Natural killer cell (primary cell): ENCODE results near the gene MAPK9. TPM values are rescaled to one million over a fixed set of nuclear protein-coding genes. Genes with fewer than 3 reads are reported as not detected.

Source experiments
- ATAC-seq, 3 donors: fragments of 150-1000 bp in 2 of 3; fragments of 200-7000 bp in 1 of 3; cut with Tn5 transposase; 1 replicate in 1 of 3; 2 replicates in 2 of 3; pipeline ENCODE4 v1.10.0; 2021; ENCODE audit warnings: mild to moderate bottlenecking in 2 of 3, moderate library complexity in 2 of 3
- DNase-seq, 2 donors: peaks; one replicate each; pipeline versions ENCODE4 v3.0.0 to v3.0.0-alpha.2; 2013 to 2021; ENCODE audit warnings: mixed read lengths in 1 of 2
- H3K27ac ChIP-seq: one replicate; pipeline ENCODE4 v1.5.1; 2013; ENCODE audit warnings: mild to moderate bottlenecking, low read length
- H3K27me3 ChIP-seq: one replicate; pipeline ENCODE4 v1.6.1; 2013; ENCODE audit warnings: low read length; ENCODE audit not compliant: control insufficient read depth, insufficient read depth
- H3K36me3 ChIP-seq: one replicate; pipeline ENCODE4 v1.6.1; 2013; ENCODE audit warnings: low read length; ENCODE audit not compliant: control insufficient read depth, insufficient read depth
- H3K4me1 ChIP-seq: one replicate; pipeline ENCODE4 v1.6.1; 2013; ENCODE audit warnings: low read length; ENCODE audit not compliant: control insufficient read depth, insufficient read depth
- H3K4me3 ChIP-seq: one replicate; pipeline ENCODE4 v1.5.1; 2013; ENCODE audit warnings: low read length
- H3K9me3 ChIP-seq: one replicate; pipeline ENCODE4 v1.6.1; 2013; ENCODE audit warnings: low read length; ENCODE audit not compliant: control insufficient read depth, insufficient read depth
- H3K27ac Mint-ChIP-seq, 2 donors: one replicate each; pipeline ENCODE4 v1.8.0; 2022; ENCODE audit warnings: mild to moderate bottlenecking in 2 of 2, mixed read lengths in 2 of 2, moderate library complexity in 1 of 2
- H3K27me3 Mint-ChIP-seq, 2 donors: one replicate each; pipeline ENCODE4 v1.8.0; 2022; ENCODE audit warnings: low read depth in 2 of 2, mixed read lengths in 2 of 2
- H3K36me3 Mint-ChIP-seq: one replicate; pipeline ENCODE4 v1.8.0; 2022; ENCODE audit warnings: mixed read lengths
- H3K4me1 Mint-ChIP-seq, 2 donors: one replicate each; pipeline ENCODE4 v1.8.0; 2022; ENCODE audit warnings: mixed read lengths in 2 of 2
- H3K4me3 Mint-ChIP-seq: one replicate; pipeline ENCODE4 v1.8.0; 2022; ENCODE audit warnings: mild to moderate bottlenecking, moderate library complexity, mixed read lengths
- H3K9me3 Mint-ChIP-seq, 2 donors: one replicate each; pipeline ENCODE4 v1.8.0; 2022; ENCODE audit warnings: mixed read lengths in 2 of 2
- CTCF ChIP-seq: fragments of 200-600 bp; IDR thresholded peaks from one replicate; pipeline ENCODE4 v1.8.0; 2022; ENCODE audit warnings: antibody characterized with exemption
- WGBS: methylation state at CpG from one replicate; pipeline ENCODE4 v1.1.7; 2013; ENCODE audit warnings: missing lambda C conversion rate; ENCODE audit not compliant: insufficient coverage; 5-methylcytosine and 5-hydroxymethylcytosine counted together
- intact Hi-C: fragments of 100-400 bp; cut with micrococcal nuclease; formaldehyde crosslinking; loops from one replicate; pipeline ENCODE4 v1.14.2; 2022
- total RNA-seq, 4 donors: library from RNA; stranded (reverse); fragments of 120-200 nt in 1 of 4; gene quantifications; one replicate each; pipeline versions ENCODE4 v1.2.3 to v1.2.4, GENCODE V29; 2013 to 2022

MAPK9 gene
- total RNA-seq, 3 donors from 2014 or later (not counting 1 experiment from before 2014, with no cell fraction given): 34.1 to 48.5 (median 40.4) TPM

DNA sequence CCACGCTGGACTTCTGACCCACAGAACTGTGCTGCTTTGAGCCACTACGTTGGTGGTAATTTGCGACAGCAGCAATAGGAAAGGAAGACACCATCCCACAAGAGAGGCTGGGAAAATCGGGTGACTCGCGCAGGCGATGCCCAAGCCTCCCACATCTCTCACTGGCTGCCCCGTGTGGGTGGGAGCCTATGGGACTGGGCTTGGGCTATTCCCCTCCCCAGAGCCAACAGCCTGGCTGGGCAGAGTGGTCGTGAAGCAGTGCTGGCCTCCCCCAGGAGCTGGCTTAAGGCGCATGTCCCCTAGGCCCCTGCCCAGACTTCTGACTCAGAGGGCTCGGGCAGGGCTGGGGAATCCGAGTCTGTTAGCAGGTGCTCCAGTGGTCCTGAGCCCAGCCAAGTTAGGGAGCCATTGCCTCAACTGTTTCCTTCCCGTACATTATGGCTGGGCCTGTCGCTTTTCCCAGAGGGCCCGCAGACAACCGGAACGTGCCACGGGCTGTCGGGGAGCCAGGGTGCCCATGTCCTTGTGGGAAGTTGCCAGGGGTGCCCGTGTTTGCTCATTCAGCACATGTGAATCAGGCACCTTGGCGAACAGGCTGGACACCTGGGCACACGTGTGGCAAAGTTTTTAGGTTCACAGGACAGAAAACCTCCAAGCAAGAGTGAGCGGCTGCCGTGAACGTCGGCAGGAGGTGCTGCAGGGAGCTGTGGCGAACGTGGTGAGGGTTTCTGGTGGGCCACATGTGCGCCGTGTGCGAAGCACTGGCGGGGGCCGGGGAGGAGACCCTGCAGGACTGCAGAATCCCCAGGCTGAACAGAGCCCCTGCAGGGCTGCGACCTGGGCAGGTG lies 75.9 kb downstream of the MAPK9 start:
- H3K4me3 ChIP-seq: no peak overlapping the region
- Mint-ChIP-seq H3K27ac (no peak overlapping the region), H3K9me3 (peaks cover 4 to 7% of the 10 kb centered on the region in 2 donors), H3K4me1 (peaks cover 0 to 4% of the 10 kb centered on the region in 2 donors), H3K36me3 (peaks cover 26% of the 10 kb centered on the region), H3K27me3 (peaks cover 9% of the 10 kb centered on the region in 2 donors), H3K4me3 (no peak overlapping the region)
- H3K36me3 ChIP-seq: no peaks in the 10 kb centered on the region
- no peaks in the 10 kb centered on the region for H3K27me3 ChIP-seq
- WGBS: 91% methylated on average over 34 of the region's 34 CpGs
- peaks cover 30% of the 10 kb centered on the region for H3K9me3 ChIP-seq
- H3K27ac ChIP-seq: no peak overlapping the region
- ATAC-seq (no peak), DNase-seq (no peak)
- no peak for TF ChIP-seq CTCF
- intact Hi-C loops: no loop called here
- no peaks in the 10 kb centered on the region for H3K4me1 ChIP-seq

DNA sequence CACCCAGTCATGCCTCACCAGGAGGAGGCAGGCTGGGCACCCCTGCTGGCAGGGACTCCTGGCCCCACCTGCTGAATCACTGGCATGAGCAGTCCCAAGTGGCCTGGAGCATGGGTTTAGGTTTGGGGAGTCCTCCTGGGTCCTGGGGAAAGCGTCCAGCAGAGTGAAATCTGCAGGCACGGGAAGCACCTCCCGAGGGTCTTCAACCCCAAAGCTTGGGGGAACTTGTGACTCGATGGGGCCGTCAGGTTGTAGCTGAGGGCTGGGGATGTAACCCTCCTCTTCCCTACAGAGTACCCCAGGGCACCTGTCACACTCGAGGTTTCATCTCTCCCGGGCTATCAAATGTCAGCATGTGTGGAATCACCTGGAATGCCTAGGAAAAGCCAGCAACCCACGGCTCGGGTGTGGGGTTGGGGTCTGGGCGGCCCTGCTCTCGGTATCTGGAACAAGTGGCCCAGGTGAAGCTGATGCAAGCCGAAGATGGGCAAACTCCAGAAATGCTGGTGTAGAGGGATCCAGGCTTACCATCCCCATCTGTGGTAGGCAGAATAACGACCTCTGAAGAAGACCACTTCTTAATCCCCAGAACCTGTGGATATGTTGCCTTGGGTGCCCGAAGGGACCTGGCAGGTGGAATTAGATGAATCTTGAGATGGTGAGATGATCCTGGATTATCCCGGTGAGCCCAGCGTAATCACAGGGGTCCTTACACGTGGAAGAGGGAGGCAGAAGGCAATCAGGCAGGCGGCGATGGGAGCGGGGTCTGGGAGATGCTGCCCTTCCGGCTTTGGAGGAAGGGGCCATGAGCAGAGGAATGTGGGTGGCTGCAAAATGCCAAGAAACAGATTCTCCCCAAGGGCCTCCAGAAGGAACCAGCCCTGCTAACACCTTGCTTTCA lies 76.8 kb downstream of the MAPK9 start:
- no peaks in the 10 kb centered on the region for H3K27me3 ChIP-seq
- H3K4me3 ChIP-seq: no peak overlapping the region
- peaks cover 4 to 7% of the 10 kb centered on the region in 2 donors for H3K9me3 Mint-ChIP-seq
- TF ChIP-seq CTCF: no peak
- no peak overlapping the region for H3K27ac Mint-ChIP-seq
- DNase-seq (no peak), ATAC-seq (no peak)
- H3K4me3 Mint-ChIP-seq: no peak overlapping the region
- WGBS: 94% methylated on average over 21 of the region's 21 CpGs
- H3K27me3 Mint-ChIP-seq: peaks cover 9% of the 10 kb centered on the region in 2 donors
- peaks cover 21% of the 10 kb centered on the region for H3K9me3 ChIP-seq
- intact Hi-C loops: loop anchor here (5.0 kb wide), 1 partner anchor 88 kb away; no protein-coding TSS in a partner anchor
- no peaks in the 10 kb centered on the region for H3K36me3 ChIP-seq
- H3K27ac ChIP-seq: no peak overlapping the region
- H3K36me3 Mint-ChIP-seq: peaks cover 23% of the 10 kb centered on the region
- peaks cover 0 to 4% of the 10 kb centered on the region in 2 donors for H3K4me1 Mint-ChIP-seq
- H3K4me1 ChIP-seq: no peaks in the 10 kb centered on the region

DNA sequence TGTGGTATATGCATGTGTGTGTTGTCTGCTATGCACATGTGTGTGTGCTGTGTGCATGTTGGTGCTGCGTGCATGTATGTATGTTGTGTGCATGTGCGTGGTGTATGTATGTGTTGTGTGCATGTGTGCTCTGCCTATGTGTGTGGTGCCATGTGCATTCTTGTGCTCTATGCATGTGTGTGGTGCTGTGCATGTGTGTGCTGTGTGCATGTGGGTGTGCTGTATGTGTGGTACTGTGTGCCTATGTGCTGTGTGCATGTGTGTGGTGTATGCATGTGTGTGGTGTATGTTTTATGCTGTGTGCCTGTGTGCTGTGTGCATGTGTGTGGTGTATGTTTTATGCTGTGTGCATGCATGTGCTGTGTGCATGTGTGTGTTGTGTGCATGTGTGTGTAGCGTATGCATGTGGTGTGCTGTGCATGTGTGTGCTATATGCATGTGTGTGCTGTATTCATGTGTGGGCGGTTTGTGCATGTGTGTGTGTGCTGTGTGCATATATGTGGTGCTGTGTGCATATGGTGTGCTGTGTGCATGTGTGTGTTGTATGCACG lies 78.2 kb downstream of the MAPK9 start:
- no peak overlapping the region for H3K4me3 ChIP-seq
- H3K4me1 Mint-ChIP-seq: peaks cover 0 to 4% of the 10 kb centered on the region in 2 donors
- no peak overlapping the region for H3K27ac ChIP-seq
- H3K9me3 Mint-ChIP-seq: peaks cover 2 to 7% of the 10 kb centered on the region in 2 donors
- no peak overlapping the region for H3K4me3 Mint-ChIP-seq
- H3K36me3 ChIP-seq: no peaks in the 10 kb centered on the region
- intact Hi-C loops: loop anchor here (5.0 kb wide), 1 partner anchor 86 kb away; no protein-coding TSS in a partner anchor
- peaks cover 5% of the 10 kb centered on the region for H3K27me3 ChIP-seq
- peaks cover 17% of the 10 kb centered on the region for H3K9me3 ChIP-seq
- no peak for ATAC-seq
- no peak for DNase-seq
- TF ChIP-seq CTCF: no peak
- no peak overlapping the region for H3K27ac Mint-ChIP-seq
- WGBS: 90% methylated on average over 5 of the region's 5 CpGs
- H3K36me3 Mint-ChIP-seq: peaks cover 9% of the 10 kb centered on the region
- peaks cover 2% of the 10 kb centered on the region for H3K4me1 ChIP-seq
- peaks cover 9 to 14% of the 10 kb centered on the region in 2 donors for H3K27me3 Mint-ChIP-seq
